ENCODE data around the gene GDI2. TPM values are rescaled to one million over a fixed set of nuclear protein-coding genes. Genes with fewer than 3 reads are reported as not detected.

Gene GDI2
- polyA plus RNA-seq, 12 donors = 169 to 335 (median 292) TPM; not detected in 1

DNA sequence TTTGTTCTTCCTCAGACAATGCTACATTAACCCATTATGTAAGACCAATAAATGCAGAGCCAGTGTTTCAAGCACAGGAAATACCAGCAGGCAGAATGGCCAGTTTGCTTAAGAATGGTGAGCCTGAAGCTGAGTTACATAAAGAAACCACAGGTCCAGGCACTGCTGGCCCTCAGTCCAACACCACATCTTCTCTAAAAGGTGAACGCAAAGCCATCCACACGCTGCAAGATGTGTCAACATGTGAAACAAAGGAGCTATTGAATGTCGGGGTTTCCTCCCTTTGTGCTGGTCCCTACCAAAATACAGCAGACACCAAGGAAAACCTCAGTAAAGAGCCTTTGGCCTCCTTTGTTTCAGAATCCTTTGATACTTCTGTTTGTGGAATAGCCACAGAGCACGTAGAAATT lies 64.8 kb downstream of the GDI2 start:
- no peak for DNase-seq

DNA sequence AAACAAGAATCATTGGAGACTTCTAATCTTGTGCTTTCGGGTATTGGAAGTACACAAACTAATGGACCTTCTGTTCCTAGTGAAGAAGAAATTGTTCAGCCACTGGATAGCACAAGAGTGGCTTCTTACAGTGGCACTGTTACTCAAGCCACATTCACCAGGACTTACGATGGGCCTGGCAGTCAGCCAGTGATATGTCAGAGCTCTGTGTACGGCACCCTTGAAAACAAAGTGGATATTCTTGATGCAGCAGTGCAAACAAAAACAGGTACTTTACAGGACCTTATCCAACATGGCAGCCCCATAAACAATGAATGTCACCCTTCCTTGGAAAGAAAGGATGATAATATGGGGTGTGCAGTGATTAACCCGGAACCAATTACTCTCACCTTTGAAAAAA lies 67.0 kb downstream of the GDI2 start:
- DNase-seq = no peak

DNA sequence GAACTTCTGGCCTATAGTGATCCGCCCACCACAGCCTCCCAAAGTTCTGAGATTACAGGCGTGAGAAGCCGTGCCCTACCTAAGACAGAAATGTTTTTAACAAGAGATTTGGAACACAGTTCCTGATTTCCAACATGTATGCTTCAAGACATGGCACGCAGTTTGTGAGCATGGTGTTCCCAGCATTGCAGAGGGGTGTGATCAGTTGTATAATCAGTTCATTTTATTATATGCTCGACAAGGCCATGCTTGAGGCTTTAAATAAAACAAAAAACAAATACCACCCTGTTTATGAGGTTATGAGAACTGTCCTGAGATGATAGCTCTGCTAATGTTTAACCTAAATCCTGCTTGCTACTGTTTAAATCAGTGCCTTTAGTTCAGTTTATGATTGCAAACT lies 68.4 kb downstream of the GDI2 start:
- DNase-seq = no peak

DNA sequence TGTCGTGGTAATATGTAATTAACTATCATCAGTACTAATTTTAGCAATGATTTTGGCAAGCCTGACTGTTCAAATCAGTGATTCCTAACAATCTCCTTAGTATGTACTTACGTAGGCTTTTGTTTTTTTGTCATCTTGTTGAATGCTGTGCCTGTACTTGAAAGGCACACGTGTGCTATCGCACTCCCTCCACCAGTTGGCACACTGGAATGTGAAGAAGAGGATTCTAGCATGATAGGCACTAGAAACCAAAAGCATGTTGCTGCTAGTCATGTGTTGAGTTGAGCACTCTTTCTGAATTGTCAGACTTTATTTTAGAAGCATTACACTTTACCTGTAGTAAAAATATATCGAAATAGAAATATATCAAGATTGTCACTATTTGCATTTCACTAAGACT lies 69.5 kb downstream of the GDI2 start:
- no peak for DNase-seq

DNA sequence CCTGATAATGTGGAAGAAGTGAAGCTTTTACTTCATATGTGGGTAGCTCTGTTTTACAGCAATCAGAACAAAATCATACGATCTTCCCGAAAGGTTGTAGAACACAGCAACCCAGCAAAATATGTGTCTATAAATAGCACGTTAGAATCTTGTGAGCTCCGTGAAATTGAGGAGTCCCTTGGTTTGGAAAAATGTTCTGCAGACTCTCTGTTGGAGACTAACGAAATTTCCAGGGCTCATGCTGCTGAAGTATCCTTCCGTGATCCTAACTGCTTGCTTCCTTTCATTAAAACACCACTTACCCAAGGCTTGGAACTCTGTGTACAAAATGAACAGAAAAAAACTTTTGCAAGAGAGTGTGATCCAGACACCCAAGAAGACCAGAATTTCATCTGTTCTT lies 71.1 kb downstream of the GDI2 start:
- no peak for DNase-seq

DNA sequence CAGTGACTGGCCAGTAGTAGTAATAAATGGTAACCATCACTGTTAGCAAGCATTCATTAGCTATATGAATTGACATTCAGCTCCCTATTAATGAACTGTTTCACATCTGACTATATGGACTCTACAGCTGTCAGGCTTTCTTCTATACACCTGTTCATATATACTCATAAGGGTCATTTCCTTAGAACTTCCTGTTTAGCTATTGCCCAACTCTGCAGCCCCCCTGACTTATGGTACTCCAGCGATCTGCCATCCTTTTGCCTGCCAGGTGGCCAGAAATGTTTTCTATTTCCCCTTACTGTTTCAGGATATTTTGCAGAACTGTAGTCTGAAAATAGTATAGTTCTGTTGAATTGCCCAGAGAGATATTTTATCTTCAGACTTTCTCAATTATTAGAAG lies 72.0 kb downstream of the GDI2 start:
- no peak for DNase-seq

DNA sequence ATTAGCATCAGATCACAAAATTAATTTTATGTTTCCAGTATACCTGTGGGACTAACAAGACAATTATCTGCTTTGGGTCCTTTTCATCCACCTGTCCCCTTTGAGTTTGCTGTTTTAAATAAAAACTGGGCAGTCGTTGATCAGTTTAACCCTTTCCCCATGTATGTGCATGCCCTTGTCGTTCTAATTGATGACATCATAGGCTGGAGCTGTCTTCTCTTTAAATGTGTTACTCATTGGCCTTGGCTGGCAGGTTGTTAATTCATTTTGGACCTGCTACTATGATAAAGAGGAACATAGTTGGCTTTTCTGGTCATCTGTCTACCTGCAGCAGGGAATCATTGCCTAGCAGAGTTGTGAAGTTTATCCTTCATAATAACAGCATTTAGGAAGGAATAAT lies 74.8 kb downstream of the GDI2 start:
- DNase-seq = no peak

DNA sequence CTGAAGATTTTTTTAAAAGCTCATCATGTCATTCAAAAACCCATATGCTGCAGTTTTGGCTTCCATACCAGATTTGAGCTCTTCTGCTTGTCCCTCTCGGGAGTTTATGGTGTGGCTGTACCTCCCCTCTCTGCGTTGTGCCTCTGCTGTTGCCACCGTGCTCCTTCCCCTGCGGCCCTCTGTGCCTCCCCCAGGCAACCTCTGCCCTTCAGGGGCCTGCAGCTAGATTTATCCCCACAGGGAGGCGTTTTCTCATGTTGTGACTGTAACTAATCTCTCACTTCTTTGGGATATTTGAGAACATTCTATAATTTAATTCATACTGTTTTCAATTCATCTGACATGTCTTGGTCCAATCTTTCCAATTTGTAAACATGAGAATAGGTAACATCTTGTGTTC lies 75.9 kb downstream of the GDI2 start:
- no peak for DNase-seq

DNA sequence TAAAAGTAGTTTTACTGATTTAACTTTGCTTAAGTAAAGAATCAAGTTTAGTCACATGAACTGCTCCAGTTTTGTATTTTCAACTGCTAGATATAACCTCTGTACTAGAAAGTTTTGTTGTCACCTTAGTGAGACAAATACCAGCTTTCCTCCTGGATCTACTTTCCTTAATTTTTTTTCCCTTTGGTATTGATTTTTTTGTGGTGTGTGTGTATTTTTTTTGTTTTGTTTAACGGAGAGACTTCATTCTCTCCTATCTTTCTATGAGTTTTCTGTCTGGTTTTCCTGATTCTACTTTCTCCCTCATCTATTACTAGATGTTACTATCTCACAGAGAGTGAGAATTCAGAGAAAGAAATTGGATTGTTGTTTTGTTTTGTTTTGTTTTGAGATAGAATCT lies 76.6 kb downstream of the GDI2 start:
- no peak for DNase-seq

DNA sequence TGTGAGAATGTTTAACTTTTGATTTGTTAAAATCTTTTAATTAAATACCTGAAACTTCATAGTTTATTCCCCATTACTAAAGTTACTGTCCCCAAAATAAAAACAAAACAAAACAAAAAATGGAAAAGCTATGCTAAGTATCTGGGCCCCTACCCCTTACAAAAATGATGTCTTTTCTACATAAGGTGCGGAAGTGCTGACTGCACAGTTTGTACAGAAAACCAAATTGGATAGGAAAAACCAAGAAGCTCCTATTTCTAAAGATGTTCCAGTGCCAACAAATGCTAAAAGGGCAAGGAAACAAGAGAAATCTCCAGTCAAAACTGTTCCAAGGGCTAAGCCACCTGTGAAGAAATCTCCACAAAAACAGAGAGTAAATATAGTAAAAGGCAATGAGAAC lies 78.1 kb downstream of the GDI2 start:
- no peak for DNase-seq

DNA sequence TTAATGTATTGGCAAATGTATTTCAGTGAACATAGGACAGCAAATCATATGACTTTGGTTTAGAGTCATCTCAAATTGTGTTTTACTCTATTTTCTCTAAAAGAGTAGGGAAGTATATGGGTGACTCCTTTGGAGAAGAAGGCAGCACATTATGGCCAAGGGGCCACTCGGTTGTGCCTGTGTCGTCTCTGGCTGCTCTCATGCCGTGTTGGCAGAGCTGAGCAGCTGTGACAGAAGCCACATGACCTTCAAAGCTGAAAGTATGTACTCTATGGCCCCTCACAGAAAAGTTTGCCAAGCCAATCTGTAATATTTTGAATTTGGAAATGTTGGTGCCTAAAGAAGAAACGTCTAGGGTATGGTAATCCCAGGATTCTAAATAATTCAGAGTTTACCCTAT lies 81.1 kb downstream of the GDI2 start:
- DNase-seq = no peak

DNA sequence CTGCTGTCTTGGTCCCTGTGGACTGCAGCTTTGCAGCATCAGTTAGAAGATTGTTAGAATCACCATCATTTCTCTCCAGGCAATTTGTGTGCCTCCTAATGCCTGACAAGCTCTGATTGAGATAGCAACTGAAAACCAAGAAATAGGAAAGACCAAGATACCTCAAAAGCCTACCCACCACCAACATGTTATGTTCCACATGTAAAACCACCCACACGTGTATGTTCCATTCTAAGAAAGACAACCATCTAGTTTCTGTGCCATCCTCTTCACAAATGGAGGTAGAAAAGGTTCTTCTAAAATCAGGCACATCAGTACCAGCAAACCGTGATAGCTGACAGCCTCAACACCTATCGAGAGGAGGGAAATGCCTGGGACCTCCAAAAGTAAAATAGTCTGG lies 81.7 kb downstream of the GDI2 start:
- no peak for DNase-seq

DNA sequence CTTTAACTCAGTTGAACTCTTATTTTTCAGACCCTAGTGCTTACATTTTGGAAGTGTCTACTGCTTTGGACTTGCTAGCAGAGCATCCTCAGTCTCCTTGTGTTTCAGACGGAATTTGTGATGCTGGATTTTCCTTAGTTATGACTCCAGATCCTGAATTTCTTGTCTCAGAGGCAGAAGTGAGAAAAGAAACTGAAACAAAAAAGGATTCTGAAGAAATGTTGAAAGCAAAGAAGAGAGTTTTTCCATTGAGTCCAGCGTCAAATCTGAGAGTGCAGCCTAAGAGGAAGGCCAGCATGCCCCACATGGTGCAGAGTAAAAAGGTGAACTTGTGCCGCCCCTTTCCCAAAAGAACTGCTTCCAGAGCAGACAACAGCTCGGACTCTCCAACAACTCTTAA lies 82.5 kb downstream of the GDI2 start:
- DNase-seq = no peak

DNA sequence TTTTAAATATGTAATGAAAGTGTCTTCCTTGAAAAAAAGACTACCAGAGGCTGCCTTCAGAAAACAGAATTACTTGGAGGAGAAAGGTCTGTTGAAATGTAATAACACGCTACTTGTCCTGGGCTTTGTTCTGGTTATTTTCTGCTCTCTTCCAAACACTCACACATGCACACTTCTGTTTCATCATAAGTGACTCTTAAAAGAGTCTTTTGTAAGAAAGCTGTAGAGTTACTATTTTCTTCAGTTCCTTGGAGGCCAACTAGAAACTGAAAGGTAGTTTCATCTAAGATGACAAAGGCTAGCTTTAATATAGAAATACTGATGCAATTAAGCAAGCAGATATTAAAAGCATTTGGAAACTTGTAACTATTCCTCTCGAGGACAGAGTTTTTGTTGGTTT lies 89.5 kb downstream of the GDI2 start:
- no peak for DNase-seq

DNA sequence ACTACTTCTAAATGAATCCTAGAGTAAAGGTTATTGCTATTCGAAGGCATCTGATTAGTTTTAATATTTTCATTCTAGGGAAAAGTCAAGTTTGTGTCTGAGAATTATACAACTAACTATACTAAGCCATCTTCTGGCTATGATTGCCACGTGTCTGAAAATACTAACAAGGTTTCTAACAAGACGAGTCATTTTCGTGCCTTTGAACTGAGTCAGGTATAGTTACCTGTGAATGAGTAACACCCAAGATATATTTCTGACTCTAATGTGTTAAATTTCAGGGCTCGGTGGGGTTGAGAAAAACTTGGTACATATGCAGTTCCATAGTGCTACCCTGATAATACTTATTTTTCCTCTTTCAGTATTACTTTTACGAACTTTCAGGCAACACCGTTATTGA lies 93.1 kb downstream of the GDI2 start:
- DNase-seq = no peak

DNA sequence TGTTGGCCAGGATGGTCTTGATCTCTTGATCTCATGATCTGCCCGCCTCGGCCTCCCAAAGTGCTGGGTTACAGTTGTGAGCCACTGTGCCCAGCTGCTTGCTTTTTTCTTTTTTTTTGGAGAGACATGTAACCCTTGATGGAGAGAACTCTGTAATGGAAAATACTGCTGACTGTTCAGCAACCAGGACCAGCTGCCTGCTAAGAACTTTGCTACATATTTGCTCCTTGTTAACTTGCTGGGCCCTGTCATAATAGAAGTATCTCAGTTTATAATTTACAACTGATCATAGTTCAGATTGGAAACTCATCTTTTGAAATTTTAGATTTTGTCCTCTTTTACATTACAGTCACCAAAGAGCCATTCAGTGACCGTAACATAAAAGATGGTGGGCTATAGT lies 93.7 kb downstream of the GDI2 start:
- DNase-seq = no peak

Other genes starting within 250 kb of the GDI2 start
- 10 to 100 TPM in 8 of 12 donors, 1 to 10 TPM in 3, not detected in 1; 8.0 to 14.6 (median 11.0) TPM for gene ASB13, start 146.8 kb downstream of the GDI2 start, polyA plus RNA-seq (ENCODE audit: insufficient read length in 12 of 12)
- gene TASOR2, start 128.6 kb downstream of the GDI2 start, polyA plus RNA-seq (ENCODE audit: insufficient read length in 12 of 12) = 10 to 100 TPM in 11 of 12 donors, not detected in 1; 29.1 to 40.6 (median 34.2) TPM
- gene ANKRD16, start 76.5 kb upstream of the GDI2 start, polyA plus RNA-seq (ENCODE audit: insufficient read length in 12 of 12) = 1 to 10 TPM in 10 of 12 donors, not detected in 2; 5.1 to 7.3 (median 6.2) TPM
- 10 to 100 TPM in 11 of 12 donors, not detected in 1; 37.5 to 69.3 (median 49.0) TPM for gene FBH1, start 76.8 kb upstream of the GDI2 start, polyA plus RNA-seq (ENCODE audit: insufficient read length in 12 of 12)
- 1 to 10 TPM in 10 of 12 donors, not detected in 2; 1.2 to 3.8 (median 2.0) TPM for gene IL15RA, start 164.1 kb upstream of the GDI2 start, polyA plus RNA-seq (ENCODE audit: insufficient read length in 12 of 12)
- gene IL2RA, start 248.9 kb upstream of the GDI2 start, polyA plus RNA-seq (ENCODE audit: insufficient read length in 12 of 12) = 1 to 10 TPM in 1 of 12 donors, under 1 TPM in 2, not detected in 9; 0.49 to 3.4 (median 0.49) TPM

Data from muscle of arm (tissue), 12 donors.